Measurements from ENCODE around the gene ST6GALNAC5. TPM values are rescaled to one million over a fixed set of nuclear protein-coding genes. Genes with fewer than 3 reads are reported as not detected.

Gene ST6GALNAC5
- total RNA-seq, 1 donor from 2014 or later = 0.87 TPM

GRCh38 chr1:76939817-76940216 is 72.5 kb downstream of the ST6GALNAC5 start:
- H3K36me3 Mint-ChIP-seq (ENCODE audit: low read depth, unreplicated experiment) = no peaks in the 10 kb centered on the region
- no peaks in the 10 kb centered on the region for H3K4me1 Mint-ChIP-seq (ENCODE audit: unreplicated experiment)
- no peak for TF ChIP-seq CTCF (IDR thresholded peaks at IDR 0.05; ENCODE audit: unreplicated experiment)
- H3K27ac Mint-ChIP-seq (ENCODE audit: unreplicated experiment) = no peak overlapping the region
- H3K9me3 Mint-ChIP-seq (ENCODE audit: unreplicated experiment) = no peaks in the 10 kb centered on the region
- no peak overlapping the region for H3K4me3 Mint-ChIP-seq (ENCODE audit: unreplicated experiment)
- no peak for DNase-seq (ENCODE audit: low spot score)
- no peaks in the 10 kb centered on the region for H3K27me3 Mint-ChIP-seq (ENCODE audit: unreplicated experiment)

DNA sequence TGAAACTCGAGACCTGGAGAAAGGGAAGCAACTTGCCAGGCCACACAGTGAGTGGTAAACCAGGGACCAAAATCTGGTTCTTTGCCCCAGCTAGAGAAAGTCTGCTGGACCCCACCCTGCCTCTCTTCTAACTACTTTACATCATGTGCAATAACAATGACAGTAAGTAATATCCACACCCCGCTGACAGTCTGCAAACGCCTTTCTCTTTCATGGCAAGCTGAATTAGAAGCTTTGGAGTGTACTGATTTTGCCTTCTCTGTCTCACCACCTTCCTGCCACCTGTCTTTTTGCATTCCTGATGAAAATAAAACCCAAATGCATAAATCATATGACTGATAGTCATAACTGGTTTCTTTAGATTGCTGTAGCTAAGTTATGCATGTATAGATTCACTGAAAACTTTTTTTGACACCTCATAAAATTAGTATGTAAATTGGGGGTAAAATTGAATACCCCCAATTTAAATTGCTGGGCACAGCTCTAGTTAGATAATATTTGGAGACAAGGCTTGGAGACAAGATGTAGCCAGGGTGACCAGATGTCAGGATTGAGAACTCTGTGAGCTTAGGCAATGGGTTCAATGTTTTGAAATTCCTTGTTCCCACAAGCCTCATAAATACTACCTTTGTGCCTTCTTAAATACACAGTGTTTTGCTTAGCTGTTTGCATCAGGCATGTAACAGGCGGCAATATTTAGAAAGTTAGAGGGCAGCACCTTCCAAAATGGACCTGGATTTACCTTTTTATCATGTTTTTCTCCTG is 73.5 kb downstream of the ST6GALNAC5 start:
- no peak for TF ChIP-seq CTCF (IDR thresholded peaks at IDR 0.05; ENCODE audit: unreplicated experiment)
- Mint-ChIP-seq H3K4me1 (ENCODE audit: unreplicated experiment) (no peaks in the 10 kb centered on the region), H3K4me3 (ENCODE audit: unreplicated experiment) (no peak overlapping the region), H3K27ac (ENCODE audit: unreplicated experiment) (no peak overlapping the region), H3K36me3 (ENCODE audit: low read depth, unreplicated experiment) (no peaks in the 10 kb centered on the region), H3K9me3 (ENCODE audit: unreplicated experiment) (no peaks in the 10 kb centered on the region), H3K27me3 (ENCODE audit: unreplicated experiment) (no peaks in the 10 kb centered on the region)
- no peak for DNase-seq (ENCODE audit: low spot score)

DNA sequence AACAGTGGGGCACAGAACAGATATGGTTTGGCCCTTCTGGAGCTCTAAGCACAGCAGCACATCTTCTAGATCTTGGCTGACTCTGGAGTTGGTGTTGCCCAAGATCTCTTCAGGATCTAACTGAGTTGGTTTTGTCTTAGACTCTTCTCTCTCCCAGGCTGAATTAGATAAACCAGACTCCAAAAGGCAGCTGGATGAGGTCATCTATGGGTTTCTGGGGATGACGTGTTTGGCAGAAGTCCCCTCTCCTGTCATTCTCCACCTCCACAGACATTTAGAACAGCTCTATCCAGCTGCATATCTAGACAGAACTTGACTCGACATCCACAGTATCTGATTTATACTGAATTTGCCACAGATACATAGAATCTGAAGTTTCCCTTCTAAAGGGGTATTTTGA is 75.3 kb downstream of the ST6GALNAC5 start:
- no peaks in the 10 kb centered on the region for H3K27me3 Mint-ChIP-seq (ENCODE audit: unreplicated experiment)
- no peaks in the 10 kb centered on the region for H3K36me3 Mint-ChIP-seq (ENCODE audit: low read depth, unreplicated experiment)
- H3K9me3 Mint-ChIP-seq (ENCODE audit: unreplicated experiment) = no peaks in the 10 kb centered on the region
- DNase-seq (ENCODE audit: low spot score) = no peak
- H3K27ac Mint-ChIP-seq (ENCODE audit: unreplicated experiment) = no peak overlapping the region
- no peak for TF ChIP-seq CTCF (IDR thresholded peaks at IDR 0.05; ENCODE audit: unreplicated experiment)
- H3K4me3 Mint-ChIP-seq (ENCODE audit: unreplicated experiment) = no peak overlapping the region
- H3K4me1 Mint-ChIP-seq (ENCODE audit: unreplicated experiment) = no peaks in the 10 kb centered on the region

- DNase-seq (ENCODE audit: low spot score) = no peak
- Mint-ChIP-seq H3K4me1 (ENCODE audit: unreplicated experiment) (no peaks in the 10 kb centered on the region), H3K27ac (ENCODE audit: unreplicated experiment) (no peak overlapping the region), H3K4me3 (ENCODE audit: unreplicated experiment) (no peak overlapping the region), H3K9me3 (ENCODE audit: unreplicated experiment) (no peaks in the 10 kb centered on the region), H3K27me3 (ENCODE audit: unreplicated experiment) (no peaks in the 10 kb centered on the region), H3K36me3 (ENCODE audit: low read depth, unreplicated experiment) (no peaks in the 10 kb centered on the region)
- TF ChIP-seq CTCF (IDR thresholded peaks at IDR 0.05; ENCODE audit: unreplicated experiment) = no peak
Measured at GRCh38 chr1:76944942-76945341, 77.7 kb downstream of the ST6GALNAC5 start.

GRCh38 chr1:76948846-76949245 is 81.6 kb downstream of the ST6GALNAC5 start:
- TF ChIP-seq CTCF (IDR thresholded peaks at IDR 0.05; ENCODE audit: unreplicated experiment) = no peak
- Mint-ChIP-seq H3K4me3 (ENCODE audit: unreplicated experiment) (no peak overlapping the region), H3K36me3 (ENCODE audit: low read depth, unreplicated experiment) (no peaks in the 10 kb centered on the region), H3K9me3 (ENCODE audit: unreplicated experiment) (no peaks in the 10 kb centered on the region), H3K27ac (ENCODE audit: unreplicated experiment) (no peak overlapping the region), H3K4me1 (ENCODE audit: unreplicated experiment) (no peaks in the 10 kb centered on the region), H3K27me3 (ENCODE audit: unreplicated experiment) (peaks cover 1% of the 10 kb centered on the region)
- DNase-seq (ENCODE audit: low spot score) = no peak

Measured in endothelial cell (in vitro differentiated cells).